ENCODE data around the gene CDK14.

CDK14 gene

DNA sequence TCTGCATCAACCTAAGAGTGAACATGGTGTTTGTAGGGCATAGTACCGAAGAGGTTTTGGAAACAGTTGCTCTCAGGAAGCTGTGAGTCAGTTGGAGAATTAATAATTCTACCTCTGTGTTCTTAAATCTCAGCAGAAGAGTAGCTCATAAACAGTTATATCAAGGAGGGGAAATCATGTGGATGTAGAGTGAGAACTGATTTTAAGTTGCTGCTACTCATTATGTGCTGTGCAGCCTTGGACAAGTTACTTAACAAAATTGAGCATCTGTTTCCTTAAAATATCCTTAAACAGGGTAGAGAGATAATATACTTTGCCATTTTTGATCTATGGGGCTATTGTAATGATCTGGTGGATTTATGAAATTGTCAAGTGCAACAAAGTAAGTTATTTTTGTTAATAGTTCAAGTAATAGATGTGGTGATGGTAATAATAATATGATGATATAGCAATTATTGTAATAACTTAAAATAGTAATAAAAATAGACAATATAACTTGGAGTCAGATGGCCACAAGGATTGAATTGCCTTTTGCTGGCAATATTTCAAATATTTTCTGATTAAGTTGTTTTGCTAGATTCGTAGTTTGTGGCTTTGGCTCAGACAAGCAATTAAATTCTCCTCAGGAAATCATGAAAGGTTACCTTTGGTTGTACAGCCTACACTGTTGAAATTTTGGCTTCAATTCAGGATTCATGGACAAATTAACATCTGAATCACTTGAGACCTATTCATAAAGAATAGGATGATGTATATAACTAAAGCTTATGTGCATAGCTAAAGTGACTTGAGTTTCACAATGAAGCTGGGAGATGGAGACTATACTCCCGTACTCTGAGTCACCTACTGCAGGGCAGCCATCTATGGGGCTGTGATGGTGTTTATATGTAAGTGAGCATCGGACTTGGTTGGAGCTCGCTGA, 228.5 kb downstream of the CDK14 start:
- peaks cover 4% of the 10 kb centered on the region; the same call in 1 of the 2 replicates for H3K9me3 ChIP-seq (ENCODE audit: low read depth, low read length)
- DNase-seq (ENCODE audit: low read depth, low spot score) = peak; percentile 76
- peak overlapping the region; percentile 61 for H3K4me3 ChIP-seq
- H3K36me3 ChIP-seq (ENCODE audit: insufficient read depth, low read length) = peaks cover 24% of the 10 kb centered on the region
- H3K27ac ChIP-seq = peak overlapping the region; percentile 94
- H3K9ac ChIP-seq (ENCODE audit: insufficient read length) = peak overlapping the region; percentile 31
- TF ChIP-seq FOXP2 (optimal IDR thresholded peaks at IDR 0.05; ENCODE audit: control extremely low read depth, extremely low read length, insufficient read depth) (no peak), POLR2AphosphoS5 (IDR thresholded peaks at IDR 0.05; ENCODE audit: borderline replicate concordance, low read depth, low read length) (peak; percentile 39; the same call in 1 of the 2 replicates), EZH2 (IDR thresholded peaks at IDR 0.05) (no peak)

DNA sequence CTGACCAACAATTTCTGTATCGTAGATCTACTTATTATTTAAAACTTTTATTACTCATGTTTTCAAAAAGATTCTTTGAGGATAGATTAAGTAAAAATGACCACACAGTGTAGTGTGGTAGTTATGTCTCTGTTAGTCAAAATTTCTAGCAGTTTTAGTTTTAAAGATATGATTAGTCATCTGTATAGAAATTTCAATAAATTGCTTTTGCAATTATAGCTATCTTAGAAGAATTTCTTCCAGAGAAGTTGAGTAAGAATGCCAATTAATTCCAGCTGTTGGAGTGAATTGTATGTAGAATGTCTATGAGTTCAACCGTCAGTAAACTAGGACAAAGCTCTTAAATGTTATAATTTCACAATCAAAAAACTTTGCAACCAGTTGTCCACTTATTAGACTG, 229.7 kb downstream of the CDK14 start:
- Histone ChIP-seq H3K9me3 (ENCODE audit: low read depth, low read length) (peaks cover 4% of the 10 kb centered on the region; the same call in 1 of the 2 replicates), H3K27ac (peak overlapping the region; percentile 94), H3K9ac (ENCODE audit: insufficient read length) (peak overlapping the region; percentile 31), H3K36me3 (ENCODE audit: insufficient read depth, low read length) (peaks cover 31% of the 10 kb centered on the region), H3K4me3 (peak overlapping the region; percentile 61)
- TF ChIP-seq POLR2AphosphoS5 (IDR thresholded peaks at IDR 0.05; ENCODE audit: borderline replicate concordance, low read depth, low read length) (no peak; the same call in 1 of the 2 replicates), EZH2 (IDR thresholded peaks at IDR 0.05) (no peak), FOXP2 (optimal IDR thresholded peaks at IDR 0.05; ENCODE audit: control extremely low read depth, extremely low read length, insufficient read depth) (no peak)
- DNase-seq (ENCODE audit: low read depth, low spot score) = peak; percentile 75

DNA sequence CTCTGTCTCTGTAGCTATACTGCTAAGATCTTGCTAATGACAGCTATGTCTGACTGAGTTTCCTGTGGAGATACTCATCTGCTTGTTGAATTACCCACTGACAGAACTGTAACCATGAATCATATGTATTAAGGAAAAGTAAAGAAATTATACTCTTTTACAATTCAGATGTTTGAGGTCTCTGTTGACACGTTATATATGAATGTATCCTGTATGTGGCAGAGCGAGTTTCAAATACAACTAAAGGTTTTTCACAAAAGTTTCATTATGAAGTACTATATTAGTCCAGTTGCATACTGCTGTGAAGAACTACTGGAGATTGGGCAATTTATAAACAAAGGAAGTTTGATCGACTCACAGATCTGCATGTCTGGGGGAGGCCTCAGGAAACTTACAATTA, 232.5 kb downstream of the CDK14 start:
- peaks cover 31% of the 10 kb centered on the region for H3K36me3 ChIP-seq (ENCODE audit: insufficient read depth, low read length)
- H3K9me3 ChIP-seq (ENCODE audit: low read depth, low read length) = peaks cover 4% of the 10 kb centered on the region; the same call in 1 of the 2 replicates
- no peak overlapping the region for H3K4me3 ChIP-seq
- TF ChIP-seq EZH2 (IDR thresholded peaks at IDR 0.05) (no peak), POLR2AphosphoS5 (IDR thresholded peaks at IDR 0.05; ENCODE audit: borderline replicate concordance, low read depth, low read length) (no peak), FOXP2 (optimal IDR thresholded peaks at IDR 0.05; ENCODE audit: control extremely low read depth, extremely low read length, insufficient read depth) (no peak)
- no peak overlapping the region for H3K27ac ChIP-seq
- H3K9ac ChIP-seq (ENCODE audit: insufficient read length) = no peak overlapping the region
- DNase-seq (ENCODE audit: low read depth, low spot score) = no peak

DNA sequence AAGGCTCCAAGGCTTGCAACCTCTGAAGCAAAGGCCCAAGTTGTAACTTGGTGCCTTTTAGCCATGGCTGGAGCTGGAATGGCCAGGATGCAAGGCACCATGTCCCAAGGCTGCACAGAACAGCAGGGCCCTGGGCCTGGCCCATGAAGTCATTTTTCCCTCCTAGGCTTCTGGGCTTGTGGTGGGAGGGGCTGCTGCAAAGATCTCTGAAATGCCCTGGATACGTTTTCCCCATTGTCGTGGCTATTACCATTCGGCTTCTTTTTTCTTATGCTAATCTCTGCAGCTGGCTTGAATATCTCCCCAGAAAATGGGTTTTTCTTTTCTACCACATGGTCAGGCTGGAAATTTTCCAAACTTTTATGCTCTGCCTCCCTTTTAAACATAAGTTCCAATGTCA, 234.2 kb downstream of the CDK14 start:
- TF ChIP-seq POLR2AphosphoS5 (IDR thresholded peaks at IDR 0.05; ENCODE audit: borderline replicate concordance, low read depth, low read length) = no peak
- no peak for TF ChIP-seq EZH2 (IDR thresholded peaks at IDR 0.05)
- no peak for TF ChIP-seq FOXP2 (optimal IDR thresholded peaks at IDR 0.05; ENCODE audit: control extremely low read depth, extremely low read length, insufficient read depth)
- no peak overlapping the region for H3K27ac ChIP-seq
- peaks cover 31% of the 10 kb centered on the region for H3K36me3 ChIP-seq (ENCODE audit: insufficient read depth, low read length)
- no peak overlapping the region for H3K4me3 ChIP-seq
- H3K9ac ChIP-seq (ENCODE audit: insufficient read length) = no peak overlapping the region
- DNase-seq (ENCODE audit: low read depth, low spot score) = no peak
- H3K9me3 ChIP-seq (ENCODE audit: low read depth, low read length) = peaks cover 4% of the 10 kb centered on the region; the same call in 1 of the 2 replicates

DNA sequence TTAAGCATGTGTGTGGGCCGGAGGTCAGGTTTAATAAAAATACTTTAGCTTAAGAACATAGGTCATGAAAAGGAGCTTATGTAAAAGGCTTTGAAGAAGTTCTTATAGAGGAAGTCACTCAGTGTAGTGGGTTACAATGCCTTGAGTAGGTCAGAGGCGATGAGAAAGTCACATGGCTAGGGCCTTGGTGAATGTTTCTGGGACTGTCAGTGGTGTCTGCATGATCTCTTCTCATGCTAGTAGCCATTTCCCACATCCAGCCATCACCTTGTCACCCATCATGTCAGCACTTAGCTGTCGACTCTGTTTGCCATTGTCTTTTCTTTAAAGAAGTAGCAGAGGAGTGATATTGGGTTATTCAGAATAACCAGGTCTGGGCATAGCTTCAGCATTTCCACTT, 236.6 kb downstream of the CDK14 start:
- Histone ChIP-seq H3K27ac (no peak overlapping the region), H3K9ac (ENCODE audit: insufficient read length) (no peak overlapping the region), H3K9me3 (ENCODE audit: low read depth, low read length) (no peaks in the 10 kb centered on the region), H3K4me3 (no peak overlapping the region), H3K36me3 (ENCODE audit: insufficient read depth, low read length) (peaks cover 28% of the 10 kb centered on the region)
- DNase-seq (ENCODE audit: low read depth, low spot score) = no peak
- TF ChIP-seq EZH2 (IDR thresholded peaks at IDR 0.05) = no peak
- no peak for TF ChIP-seq FOXP2 (optimal IDR thresholded peaks at IDR 0.05; ENCODE audit: control extremely low read depth, extremely low read length, insufficient read depth)
- TF ChIP-seq POLR2AphosphoS5 (IDR thresholded peaks at IDR 0.05; ENCODE audit: borderline replicate concordance, low read depth, low read length) = no peak

DNA sequence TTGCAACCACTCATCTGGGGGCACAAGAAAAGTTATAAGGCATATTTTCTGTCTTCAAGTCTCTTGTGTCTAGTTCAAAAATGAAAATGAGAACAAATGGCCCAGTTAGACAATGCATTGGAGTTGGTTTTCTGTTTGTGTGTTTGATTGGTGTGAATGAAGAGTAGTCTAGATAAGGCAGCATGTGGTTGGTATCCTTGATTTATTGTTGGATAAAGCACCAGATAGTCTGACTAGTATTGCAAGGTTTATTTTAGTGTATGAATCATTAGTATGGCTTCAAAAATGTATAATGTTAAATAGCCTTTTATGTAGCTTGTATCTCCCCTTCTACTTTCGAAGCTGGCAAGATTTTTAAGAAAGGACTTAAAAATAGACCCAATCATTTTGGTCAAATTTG, 237.3 kb downstream of the CDK14 start:
- no peaks in the 10 kb centered on the region for H3K9me3 ChIP-seq (ENCODE audit: low read depth, low read length)
- TF ChIP-seq FOXP2 (optimal IDR thresholded peaks at IDR 0.05; ENCODE audit: control extremely low read depth, extremely low read length, insufficient read depth) (no peak), POLR2AphosphoS5 (IDR thresholded peaks at IDR 0.05; ENCODE audit: borderline replicate concordance, low read depth, low read length) (no peak), EZH2 (IDR thresholded peaks at IDR 0.05) (no peak)
- H3K9ac ChIP-seq (ENCODE audit: insufficient read length) = no peak overlapping the region
- H3K36me3 ChIP-seq (ENCODE audit: insufficient read depth, low read length) = peaks cover 21% of the 10 kb centered on the region; the same call in 1 of the 2 replicates
- no peak overlapping the region for H3K4me3 ChIP-seq
- no peak for DNase-seq (ENCODE audit: low read depth, low spot score)
- no peak overlapping the region for H3K27ac ChIP-seq

DNA sequence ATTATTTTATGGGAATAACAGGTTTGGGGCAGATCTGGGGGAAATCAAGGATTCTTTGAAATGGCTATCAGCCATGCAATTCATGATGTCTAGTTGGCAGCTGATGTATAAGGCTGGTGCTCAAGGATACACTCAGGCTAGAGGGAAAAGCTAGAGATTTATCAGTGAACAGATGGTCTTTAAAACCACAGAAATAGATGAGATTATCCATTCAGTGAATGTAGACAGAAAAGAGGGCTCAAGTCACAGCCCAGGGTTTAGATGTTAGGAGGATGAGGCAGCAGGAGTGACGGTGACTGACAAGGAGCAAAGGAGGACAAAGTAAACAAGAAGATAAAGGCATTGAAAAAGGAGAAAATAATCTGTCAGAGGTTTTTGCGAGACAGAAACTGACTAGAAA, 238.7 kb downstream of the CDK14 start:
- Histone ChIP-seq H3K27ac (no peak overlapping the region), H3K9ac (ENCODE audit: insufficient read length) (no peak overlapping the region), H3K4me3 (no peak overlapping the region), H3K9me3 (ENCODE audit: low read depth, low read length) (no peaks in the 10 kb centered on the region), H3K36me3 (ENCODE audit: insufficient read depth, low read length) (peaks cover 9% of the 10 kb centered on the region; the same call in 1 of the 2 replicates)
- no peak for TF ChIP-seq EZH2 (IDR thresholded peaks at IDR 0.05)
- no peak for TF ChIP-seq POLR2AphosphoS5 (IDR thresholded peaks at IDR 0.05; ENCODE audit: borderline replicate concordance, low read depth, low read length)
- TF ChIP-seq FOXP2 (optimal IDR thresholded peaks at IDR 0.05; ENCODE audit: control extremely low read depth, extremely low read length, insufficient read depth) = no peak
- DNase-seq (ENCODE audit: low read depth, low spot score) = no peak

DNA sequence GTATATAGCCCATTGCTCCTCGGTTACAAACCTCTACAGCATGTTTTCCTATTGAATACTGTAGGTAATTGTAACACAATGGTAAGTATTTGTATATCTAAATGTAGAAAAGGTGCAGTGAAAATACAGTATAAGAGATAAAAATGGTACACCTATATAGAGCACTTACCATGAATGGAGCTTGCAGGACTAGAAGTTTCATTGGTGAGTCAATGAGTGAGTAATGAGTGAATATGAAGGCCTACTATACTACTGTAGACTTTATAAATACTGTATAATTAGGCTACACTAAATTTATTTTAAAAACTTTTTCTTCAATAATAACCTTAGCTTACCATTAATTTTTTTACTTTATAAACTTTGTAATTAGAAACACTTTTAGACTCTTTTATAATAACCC, 239.7 kb downstream of the CDK14 start:
- Histone ChIP-seq H3K4me3 (no peak overlapping the region), H3K9me3 (ENCODE audit: low read depth, low read length) (no peaks in the 10 kb centered on the region), H3K9ac (ENCODE audit: insufficient read length) (no peak overlapping the region), H3K36me3 (ENCODE audit: insufficient read depth, low read length) (0 out of 2 replicates have a peak, but pooled peaks cover 3% of the 10 kb centered on the region), H3K27ac (no peak overlapping the region)
- DNase-seq (ENCODE audit: low read depth, low spot score) = no peak
- no peak for TF ChIP-seq FOXP2 (optimal IDR thresholded peaks at IDR 0.05; ENCODE audit: control extremely low read depth, extremely low read length, insufficient read depth)
- no peak for TF ChIP-seq POLR2AphosphoS5 (IDR thresholded peaks at IDR 0.05; ENCODE audit: borderline replicate concordance, low read depth, low read length)
- no peak for TF ChIP-seq EZH2 (IDR thresholded peaks at IDR 0.05)

All from SK-N-MC (cell line).